ENCODE measurements around the gene OSBPL7. TPM values are rescaled to one million over a fixed set of nuclear protein-coding genes. Genes with fewer than 3 reads are reported as not detected.
A peak's percentile ranks its signal among the peaks of the same experiment; 100 is the strongest.

OSBPL7 gene
- total and polyA plus RNA-seq, 8 donors = 14.3 to 36.4 (median 19.0) TPM

GRCh38 chr17:47867813-47868533 is 46.4 kb upstream of the OSBPL7 start:
- ATAC-seq (no peak), DNase-seq (no peak)

GRCh38 chr17:47866941-47867340 is 45.3 kb upstream of the OSBPL7 start:
- Histone ChIP-seq H3K36me3 (no peaks in the 10 kb centered on the region), H3K9me3 (no peaks in the 10 kb centered on the region), H3K4me1 (peaks cover 0 to 6% of the 10 kb centered on the region in 2 donors), H3K27me3 (peaks cover 0 to 41% of the 10 kb centered on the region in 2 donors), H3K4me3 (no peak overlapping the region), H3K27ac (no peak overlapping the region)
- intact Hi-C loops (cut with DNase I) = no loop called here
- DNase-seq (no peak), ATAC-seq (no peak)
- no peak for TF ChIP-seq CTCF (IDR thresholded peaks at IDR 0.05)

More at GRCh38 chr17:47867813-47868533, 46.4 kb upstream of the OSBPL7 start:
- intact Hi-C loops (cut with DNase I) = no loop called here
- no peak overlapping the region for H3K4me3 ChIP-seq
- TF ChIP-seq CTCF (IDR thresholded peaks at IDR 0.05) = no peak
- peaks cover 0 to 51% of the 10 kb centered on the region in 2 donors for H3K27me3 ChIP-seq
- H3K36me3 ChIP-seq = no peaks in the 10 kb centered on the region
- peaks cover 0 to 4% of the 10 kb centered on the region in 2 donors for H3K4me1 ChIP-seq
- H3K27ac ChIP-seq = no peak overlapping the region
- no peaks in the 10 kb centered on the region for H3K9me3 ChIP-seq

GRCh38 chr17:47864791-47865216 is 43.2 kb upstream of the OSBPL7 start:
- ATAC-seq (no peak), DNase-seq (no peak)
- Histone ChIP-seq H3K9me3 (no peaks in the 10 kb centered on the region), H3K4me1 (peaks cover 0 to 6% of the 10 kb centered on the region in 2 donors), H3K4me3 (no peak overlapping the region), H3K36me3 (no peaks in the 10 kb centered on the region), H3K27me3 (peaks cover 0 to 20% of the 10 kb centered on the region in 2 donors), H3K27ac (no peak overlapping the region)
- intact Hi-C loops (cut with DNase I) = no loop called here
- TF ChIP-seq CTCF (IDR thresholded peaks at IDR 0.05) = no peak

- ATAC-seq (peak; percentile 16), DNase-seq (no peak)
- peaks cover 0 to 3% of the 10 kb centered on the region in 2 donors for H3K27me3 ChIP-seq
- H3K4me1 ChIP-seq = peaks cover 0 to 6% of the 10 kb centered on the region in 2 donors
- H3K36me3 ChIP-seq = no peaks in the 10 kb centered on the region
- H3K27ac ChIP-seq = peak overlapping the region in 1 of 2 donors; percentile 28
- no peak for TF ChIP-seq CTCF (IDR thresholded peaks at IDR 0.05)
- intact Hi-C loops (cut with DNase I) = no loop called here
- no peaks in the 10 kb centered on the region for H3K9me3 ChIP-seq
- no peak overlapping the region for H3K4me3 ChIP-seq
Observed at GRCh38 chr17:47862621-47863440, 41.2 kb upstream of the OSBPL7 start.

GRCh38 chr17:47860386-47860785 is 38.8 kb upstream of the OSBPL7 start:
- Histone ChIP-seq H3K27me3 (peaks cover 2 to 27% of the 10 kb centered on the region in 2 donors), H3K36me3 (no peaks in the 10 kb centered on the region), H3K4me1 (peaks cover 0 to 6% of the 10 kb centered on the region in 2 donors), H3K9me3 (no peaks in the 10 kb centered on the region), H3K27ac (no peak overlapping the region), H3K4me3 (no peak overlapping the region)
- no peak for DNase-seq
- intact Hi-C loops (cut with DNase I) = no loop called here
- TF ChIP-seq CTCF (IDR thresholded peaks at IDR 0.05) = no peak
- no peak for ATAC-seq
